HCT116 (cell line): ENCODE results near the gene THRB.

Source experiments
- CEBPB ChIP-seq: IDR thresholded peaks from 2 replicates; pipeline ENCODE4 v1.6.1; 2012; ENCODE audit warnings: low read depth
- EZH2 ChIP-seq: fragments of 200-600 bp; sonication (generic); IDR thresholded peaks from 2 replicates; pipeline ENCODE4 v1.6.1; 2017; ENCODE audit warnings: antibody characterized with exemption, mixed run types
- EZH2phosphoT487 ChIP-seq: fragments of 200-600 bp; IDR thresholded peaks from 2 replicates; pipeline ENCODE4 v1.6.1; 2018; ENCODE audit warnings: antibody characterized with exemption, borderline replicate concordance
- POLR2A ChIP-seq: IDR thresholded peaks from 2 replicates; pipeline ENCODE4 v1.7.0; 2011; ENCODE audit warnings: borderline replicate concordance; ENCODE audit not compliant: insufficient read depth, insufficient read length; ENCODE audit errors: extremely low read depth
- POLR2AphosphoS5 ChIP-seq: IDR thresholded peaks from 2 replicates; pipeline ENCODE4 v1.6.1; 2011; ENCODE audit warnings: mild to moderate bottlenecking, low read depth, low read length, moderate library complexity
- RAD21 ChIP-seq: IDR thresholded peaks from 2 replicates; pipeline ENCODE4 v1.6.1; 2012; ENCODE audit warnings: low read depth, mild to moderate bottlenecking
- SIN3A ChIP-seq: IDR thresholded peaks from 2 replicates; pipeline ENCODE4 v1.6.1; 2012; ENCODE audit warnings: low read depth
- SP1 ChIP-seq: IDR thresholded peaks from 2 replicates; pipeline ENCODE4 v1.6.1; 2012; ENCODE audit warnings: low read depth
- TF ChIP-seq, protein P1 (sequence below), 3 experiments: fragments of 200-600 bp in 1 of 3; sonication (generic) in 1 of 3; IDR thresholded peaks in 2 of 3; conservative IDR thresholded peaks in 1 of 3; 2 replicates each; pipeline ENCODE4 v1.5.1; 2012 to 2017; ENCODE audit warnings: low read depth in 2 of 3, low read length in 2 of 3, antibody characterized with exemption in 1 of 3, borderline replicate concordance in 1 of 3, control low read depth in 1 of 3, mild to moderate bottlenecking in 1 of 3, mixed read lengths in 1 of 3, mixed run types in 1 of 3, moderate library complexity in 1 of 3; ENCODE audit not compliant: insufficient read depth in 1 of 3
- TF ChIP-seq, protein P2 (sequence below): IDR thresholded peaks from 2 replicates; pipeline ENCODE4 v1.6.1; 2011; ENCODE audit warnings: mild to moderate bottlenecking, low read length, moderate library complexity; ENCODE audit not compliant: insufficient replicate concordance; ENCODE audit errors: extremely low read depth

DNA sequence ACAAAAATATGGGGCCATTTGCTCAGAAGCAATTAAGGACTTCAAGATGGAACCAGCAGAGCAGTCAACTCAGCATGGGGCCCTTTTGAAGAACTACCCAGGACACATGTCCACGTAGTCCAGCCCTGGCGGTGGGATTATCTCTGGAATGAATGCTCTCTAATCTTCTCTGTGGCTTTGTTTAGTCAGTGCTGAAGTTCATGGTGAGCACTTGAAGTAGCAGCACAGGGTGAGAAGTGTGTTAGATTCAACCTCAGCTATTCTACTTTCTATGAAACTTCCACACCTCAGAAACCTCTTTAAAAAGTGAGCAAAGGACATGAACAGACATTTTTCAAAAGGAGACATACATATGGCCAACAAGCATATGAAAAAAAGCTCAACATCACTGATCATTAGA, 74.4 kb downstream of the THRB start:
- TF ChIP-seq, protein P1, sequence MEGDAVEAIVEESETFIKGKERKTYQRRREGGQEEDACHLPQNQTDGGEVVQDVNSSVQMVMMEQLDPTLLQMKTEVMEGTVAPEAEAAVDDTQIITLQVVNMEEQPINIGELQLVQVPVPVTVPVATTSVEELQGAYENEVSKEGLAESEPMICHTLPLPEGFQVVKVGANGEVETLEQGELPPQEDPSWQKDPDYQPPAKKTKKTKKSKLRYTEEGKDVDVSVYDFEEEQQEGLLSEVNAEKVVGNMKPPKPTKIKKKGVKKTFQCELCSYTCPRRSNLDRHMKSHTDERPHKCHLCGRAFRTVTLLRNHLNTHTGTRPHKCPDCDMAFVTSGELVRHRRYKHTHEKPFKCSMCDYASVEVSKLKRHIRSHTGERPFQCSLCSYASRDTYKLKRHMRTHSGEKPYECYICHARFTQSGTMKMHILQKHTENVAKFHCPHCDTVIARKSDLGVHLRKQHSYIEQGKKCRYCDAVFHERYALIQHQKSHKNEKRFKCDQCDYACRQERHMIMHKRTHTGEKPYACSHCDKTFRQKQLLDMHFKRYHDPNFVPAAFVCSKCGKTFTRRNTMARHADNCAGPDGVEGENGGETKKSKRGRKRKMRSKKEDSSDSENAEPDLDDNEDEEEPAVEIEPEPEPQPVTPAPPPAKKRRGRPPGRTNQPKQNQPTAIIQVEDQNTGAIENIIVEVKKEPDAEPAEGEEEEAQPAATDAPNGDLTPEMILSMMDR (IDR thresholded peaks at IDR 0.05 in 2 of 3, conservative IDR thresholded peaks at IDR 0.05 in 1 of 3; ENCODE audit: borderline replicate concordance in 1 of 3, insufficient read depth in 1 of 3, low read depth in 2 of 3, low read length in 2 of 3): no peak
- TF ChIP-seq EZH2phosphoT487 (no peak), CEBPB (no peak), POLR2AphosphoS5 (no peak), RAD21 (no peak), SP1 (no peak), POLR2A (no peak), EZH2 (no peak), SIN3A (no peak)
- TF ChIP-seq, protein P2, sequence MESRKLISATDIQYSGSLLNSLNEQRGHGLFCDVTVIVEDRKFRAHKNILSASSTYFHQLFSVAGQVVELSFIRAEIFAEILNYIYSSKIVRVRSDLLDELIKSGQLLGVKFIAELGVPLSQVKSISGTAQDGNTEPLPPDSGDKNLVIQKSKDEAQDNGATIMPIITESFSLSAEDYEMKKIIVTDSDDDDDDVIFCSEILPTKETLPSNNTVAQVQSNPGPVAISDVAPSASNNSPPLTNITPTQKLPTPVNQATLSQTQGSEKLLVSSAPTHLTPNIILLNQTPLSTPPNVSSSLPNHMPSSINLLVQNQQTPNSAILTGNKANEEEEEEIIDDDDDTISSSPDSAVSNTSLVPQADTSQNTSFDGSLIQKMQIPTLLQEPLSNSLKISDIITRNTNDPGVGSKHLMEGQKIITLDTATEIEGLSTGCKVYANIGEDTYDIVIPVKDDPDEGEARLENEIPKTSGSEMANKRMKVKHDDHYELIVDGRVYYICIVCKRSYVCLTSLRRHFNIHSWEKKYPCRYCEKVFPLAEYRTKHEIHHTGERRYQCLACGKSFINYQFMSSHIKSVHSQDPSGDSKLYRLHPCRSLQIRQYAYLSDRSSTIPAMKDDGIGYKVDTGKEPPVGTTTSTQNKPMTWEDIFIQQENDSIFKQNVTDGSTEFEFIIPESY: no peak
